GM04504 (cell line): ENCODE results near the gene SLC3A2.

Experiments used
- DNase-seq: peaks from one replicate; pipeline ENCODE4 v3.0.0-alpha.2; 2012; ENCODE audit warnings: low read depth

SLC3A2 gene

DNA sequence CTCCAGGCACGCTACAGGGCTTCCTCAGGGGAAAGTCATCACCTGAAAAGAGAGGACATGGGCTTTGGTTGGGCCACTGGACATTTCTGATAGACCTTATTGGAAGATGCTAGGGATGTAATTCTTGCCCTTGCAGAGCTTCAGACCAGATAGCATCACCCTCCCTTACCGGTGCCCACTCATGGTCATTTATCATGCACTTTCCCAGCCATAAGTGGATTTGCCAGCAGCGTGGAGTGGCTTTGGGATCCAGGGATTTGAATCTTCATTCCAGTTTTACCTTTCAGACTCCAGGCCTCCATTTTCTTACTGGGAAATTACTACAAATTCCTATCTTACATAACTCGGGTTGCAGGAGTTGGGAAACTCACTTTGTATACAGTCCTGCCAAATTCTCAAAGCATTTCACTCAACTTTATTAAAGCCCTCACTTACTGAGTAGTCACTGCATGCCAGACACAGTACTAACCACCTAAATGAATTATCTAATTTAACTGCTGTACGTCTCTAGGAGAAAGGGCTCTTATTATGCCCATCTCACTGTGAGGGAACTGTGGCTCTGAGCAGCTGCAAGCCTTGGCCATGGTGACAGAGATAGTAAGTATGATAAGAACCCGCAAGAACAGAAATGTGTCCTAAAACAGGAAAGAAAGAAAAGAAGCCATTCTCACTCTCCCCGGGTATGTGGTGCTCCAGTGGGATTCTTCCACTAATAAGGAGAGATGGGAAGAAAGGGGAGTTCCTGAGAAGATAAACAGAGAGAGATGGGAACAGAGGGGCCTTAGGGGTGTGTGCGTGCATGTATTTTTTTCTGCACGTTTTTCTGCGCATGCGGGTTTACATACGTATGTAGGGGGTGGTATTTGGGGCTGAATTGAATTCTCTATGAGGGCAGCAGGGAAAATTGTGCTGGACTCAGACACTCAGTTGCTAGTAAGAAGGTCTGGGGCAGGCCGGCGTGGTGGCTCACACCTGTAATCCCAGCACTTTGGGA is 30.7 kb downstream of the SLC3A2 start:
- no peak for DNase-seq

DNA sequence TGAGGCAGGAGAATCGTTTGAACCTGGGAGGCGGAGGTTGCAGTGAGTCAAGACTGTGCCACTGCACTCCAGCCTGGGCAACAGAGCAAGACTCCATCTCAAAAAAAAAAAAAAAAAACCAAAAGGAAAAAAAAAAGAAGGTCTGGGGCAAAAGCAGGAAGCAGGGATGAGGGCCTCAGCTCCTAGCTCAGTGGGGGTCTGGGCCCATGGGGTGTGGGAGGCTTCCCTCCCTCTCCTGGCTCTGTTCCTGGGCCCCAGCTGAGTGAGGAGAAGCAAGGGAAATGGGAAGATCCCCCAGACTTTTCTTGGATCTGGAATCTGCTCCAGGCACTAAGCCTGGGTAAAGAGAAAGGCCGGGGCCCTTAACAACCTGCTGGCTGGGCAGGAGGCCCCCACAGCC is 31.6 kb downstream of the SLC3A2 start:
- DNase-seq: no peak

DNA sequence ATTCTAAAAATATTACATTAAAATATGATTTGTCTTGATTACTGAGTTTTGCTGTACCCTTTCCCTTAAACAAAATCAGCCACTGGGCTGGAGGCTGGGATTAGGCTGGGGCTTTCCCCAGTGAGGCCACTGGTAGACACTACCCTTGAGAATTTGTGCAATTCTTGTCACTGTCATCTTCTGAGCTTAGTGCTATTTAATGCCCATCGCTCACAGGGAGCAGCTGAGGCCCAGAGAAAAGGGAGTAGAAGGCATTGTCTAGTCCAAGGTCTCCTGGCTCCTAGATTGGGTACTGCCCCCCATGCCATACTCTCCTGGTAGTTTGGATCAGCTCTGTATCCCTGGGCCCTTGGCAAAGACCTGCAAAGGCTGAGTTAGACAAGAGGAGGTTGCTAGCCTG is 33.7 kb downstream of the SLC3A2 start:
- DNase-seq: no peak

DNA sequence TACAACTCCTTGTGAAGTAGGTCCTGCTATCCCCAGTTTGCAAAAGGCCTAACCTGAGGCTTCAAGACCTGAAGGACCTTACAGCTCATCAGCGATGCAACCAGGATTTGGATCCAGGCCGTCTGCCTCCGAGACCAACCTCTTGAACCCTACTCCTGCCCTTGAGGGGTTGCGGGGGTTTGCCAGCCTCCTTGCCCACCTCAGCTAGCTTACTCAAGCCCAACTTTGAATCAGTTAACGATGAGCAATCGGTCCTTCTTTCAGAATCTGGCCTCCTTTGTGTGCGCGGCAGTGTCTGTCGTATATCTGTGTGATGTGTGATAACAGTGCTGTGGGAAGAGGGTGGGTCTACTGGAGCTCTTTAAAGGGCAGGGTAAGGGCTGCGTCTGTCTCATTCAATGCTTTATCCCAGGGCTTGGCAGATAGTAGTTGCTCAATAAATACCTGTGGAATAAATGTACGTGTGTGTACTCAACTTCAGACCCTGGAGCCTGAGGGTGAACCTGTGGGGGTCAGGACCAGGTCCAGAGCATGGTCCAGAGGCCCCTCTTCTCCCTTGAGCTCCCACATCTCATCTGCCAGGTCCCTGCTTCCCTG is 37.3 kb downstream of the SLC3A2 start:
- no peak for DNase-seq

DNA sequence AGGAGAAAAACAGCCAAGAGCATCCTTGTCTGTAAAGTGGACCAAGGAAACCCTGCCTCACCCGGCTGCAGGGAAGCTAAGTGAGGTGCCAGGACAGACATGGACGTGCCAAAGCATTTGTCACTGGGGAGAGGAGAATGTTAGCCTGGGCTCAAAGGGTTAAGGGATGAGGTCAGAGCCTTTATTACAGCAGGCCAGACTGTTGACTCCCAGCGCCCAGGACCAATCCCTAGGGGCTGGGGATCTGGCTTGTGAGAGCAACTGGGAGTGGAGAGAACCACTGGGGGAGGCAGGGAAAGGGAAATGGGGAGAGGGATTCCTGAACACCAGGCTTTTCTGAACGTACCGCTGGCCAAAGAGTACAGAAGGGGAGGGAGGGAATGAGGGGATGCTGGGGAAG is 37.8 kb downstream of the SLC3A2 start:
- no peak for DNase-seq

DNA sequence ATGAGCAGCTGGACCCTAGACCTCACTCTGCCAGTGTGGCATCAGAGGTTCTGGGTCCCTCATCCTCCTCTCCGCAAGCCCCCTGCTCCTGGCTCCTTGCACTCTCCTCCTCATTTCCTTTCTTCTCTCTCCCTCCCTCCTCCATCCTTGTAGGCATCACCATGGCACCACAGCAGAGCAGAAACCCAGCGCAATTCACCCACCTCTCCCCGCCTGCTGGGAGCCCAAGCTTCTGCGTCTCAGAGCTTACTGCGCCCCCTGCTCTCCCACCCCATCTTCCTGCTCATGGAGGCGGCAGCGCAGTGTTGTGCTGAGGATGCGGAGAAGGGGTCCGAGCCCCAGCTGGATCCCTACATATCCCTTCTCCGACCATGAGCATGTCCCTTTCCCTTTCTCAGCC is 38.8 kb downstream of the SLC3A2 start:
- DNase-seq: no peak

DNA sequence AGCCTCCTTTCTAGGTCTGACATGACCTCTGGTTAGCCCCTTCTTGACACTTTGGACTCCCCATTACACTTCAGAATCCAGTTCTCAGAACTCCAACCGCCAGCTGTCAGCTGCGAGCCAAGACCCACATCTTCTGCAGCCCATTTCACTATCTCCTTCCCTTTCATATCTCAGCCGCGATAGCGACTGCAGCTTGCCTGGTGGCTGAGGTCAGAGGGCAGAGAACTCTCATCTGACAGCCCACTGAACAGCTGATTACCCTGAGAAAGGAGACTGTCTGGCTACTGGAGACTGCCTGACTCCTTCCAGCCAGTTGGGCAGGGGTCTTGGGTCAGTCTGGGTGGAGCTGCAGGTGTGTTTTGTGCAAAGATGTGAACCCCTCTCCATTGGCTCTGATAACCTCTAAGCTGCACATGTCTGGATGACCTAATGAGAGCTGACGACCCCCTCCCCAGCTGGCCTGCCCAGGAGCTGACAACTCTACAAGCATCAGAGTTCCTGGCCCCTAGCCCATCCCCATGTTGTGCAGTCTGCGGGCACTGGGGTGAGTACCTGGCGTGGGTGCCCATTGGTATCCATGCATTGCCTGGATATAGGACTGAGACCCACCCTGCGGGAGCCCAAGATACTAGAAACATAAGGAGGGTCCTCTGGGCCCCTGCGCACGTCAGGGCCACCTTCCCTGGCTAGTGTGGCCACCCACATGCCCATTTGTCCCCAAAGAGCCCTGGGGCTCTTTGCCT is 39.4 kb downstream of the SLC3A2 start:
- no peak for DNase-seq

DNA sequence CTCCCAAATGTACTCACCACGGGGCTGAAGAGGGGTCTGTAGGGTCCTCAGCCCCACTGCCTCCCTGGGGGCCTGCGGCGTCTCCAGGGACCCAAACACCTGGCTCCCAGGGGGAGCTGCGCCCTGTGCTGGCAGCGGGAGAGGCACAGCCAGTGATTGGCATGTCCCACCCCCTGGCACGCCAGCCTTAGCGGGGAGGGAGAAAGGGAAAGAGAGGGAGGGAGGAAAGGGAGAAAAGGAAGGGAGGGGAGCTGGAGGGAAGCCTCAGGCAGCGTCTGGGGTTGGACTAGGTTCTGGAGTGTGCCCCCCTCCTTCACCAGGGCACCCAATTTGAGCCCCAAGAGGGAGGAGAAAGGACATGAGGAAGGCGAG is 40.5 kb downstream of the SLC3A2 start, which contains the start of gene CHRM1:
CHRM1 (minus strand) TSS at position 163 of the 372 bp plus-strand sequence. CDS start 10,263 bp downstream, outside the sequence.
- DNase-seq: no peak

DNA sequence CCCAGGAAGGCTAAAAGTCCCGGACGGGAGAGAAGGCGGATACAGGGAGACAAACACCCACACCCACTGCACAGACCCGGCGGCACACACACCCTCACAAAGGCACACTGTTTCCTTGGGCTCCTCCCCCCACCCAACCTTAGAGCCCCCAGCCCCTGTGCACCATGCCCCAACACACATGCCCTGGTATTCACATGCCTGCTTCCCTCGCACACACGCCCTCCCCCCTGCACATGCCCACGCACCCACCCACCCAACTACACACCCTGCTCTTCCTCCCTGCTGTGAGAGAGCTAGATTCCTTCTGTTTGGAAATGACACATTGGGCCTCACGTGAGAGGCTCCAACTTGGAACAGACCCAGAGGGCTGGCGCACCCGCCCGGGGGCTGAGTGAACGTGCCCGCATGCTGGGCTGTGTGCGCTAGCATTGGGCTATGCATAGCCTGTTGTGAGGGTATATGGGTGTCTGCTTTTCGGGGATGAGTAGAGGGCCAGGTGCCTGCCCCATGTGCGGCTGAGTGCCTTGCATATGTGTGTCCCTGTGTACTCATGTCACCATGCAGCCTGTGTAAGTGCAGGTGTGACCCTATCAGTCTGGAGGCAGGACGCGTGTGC is 41.0 kb downstream of the SLC3A2 start:
- no peak for DNase-seq

DNA sequence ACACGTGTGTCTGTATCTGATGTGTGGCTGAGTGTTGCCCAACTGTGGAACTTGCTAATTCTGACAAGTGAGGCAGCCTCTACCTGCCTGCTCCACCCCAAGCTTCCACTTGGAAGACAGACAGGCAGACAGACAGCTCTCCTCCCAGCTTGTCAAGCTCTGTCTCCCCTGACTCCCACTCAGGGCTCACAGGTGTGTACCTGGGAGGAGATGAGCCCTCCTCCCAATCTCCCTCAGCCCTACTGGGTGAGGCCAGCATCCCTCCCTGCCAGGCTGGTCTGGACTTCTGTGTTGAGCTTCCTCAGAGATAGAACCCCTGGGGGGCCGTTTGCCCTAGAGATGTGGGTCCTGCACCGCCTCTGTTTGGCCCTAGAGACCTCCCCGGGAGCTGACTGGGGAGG is 41.5 kb downstream of the SLC3A2 start:
- DNase-seq: no peak

DNA sequence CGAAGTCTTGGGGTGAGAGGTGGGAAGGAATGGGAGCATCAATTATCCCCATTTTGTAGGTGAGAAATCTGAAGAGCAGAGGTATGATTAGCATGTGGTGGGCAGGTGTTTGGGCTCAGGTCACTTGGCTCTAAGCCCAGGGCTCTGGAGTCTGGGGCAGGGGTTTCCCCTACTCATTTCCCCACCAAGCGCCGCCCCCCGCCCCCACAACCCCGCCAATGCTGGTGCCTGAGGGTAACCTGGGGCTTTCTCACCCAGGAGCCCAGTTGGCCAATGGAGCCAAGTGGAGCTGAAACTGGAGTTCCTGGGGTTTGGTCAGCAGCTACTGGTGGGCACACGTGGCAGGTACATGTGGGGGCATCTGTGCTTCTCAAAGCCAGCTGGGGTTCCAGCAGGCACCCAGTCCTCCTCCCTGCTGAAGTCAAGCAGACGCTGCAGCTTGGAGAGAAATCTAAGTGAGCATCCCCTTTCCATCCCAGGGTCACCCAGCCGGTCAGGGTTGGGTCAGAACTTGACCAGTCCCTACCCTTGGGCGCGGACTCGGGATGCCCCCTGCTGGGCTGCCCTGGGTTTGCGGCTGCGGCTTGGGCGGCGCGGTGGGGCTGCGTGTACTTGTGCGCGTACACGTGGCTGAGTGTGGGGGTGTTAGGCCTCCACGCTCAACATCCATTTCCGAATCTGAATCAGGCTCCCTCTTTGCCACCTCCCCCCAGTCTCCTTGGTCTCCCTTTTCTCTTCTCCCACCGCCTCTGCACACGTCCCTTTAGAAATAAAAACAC is 42.1 kb downstream of the SLC3A2 start:
- DNase-seq: no peak

DNA sequence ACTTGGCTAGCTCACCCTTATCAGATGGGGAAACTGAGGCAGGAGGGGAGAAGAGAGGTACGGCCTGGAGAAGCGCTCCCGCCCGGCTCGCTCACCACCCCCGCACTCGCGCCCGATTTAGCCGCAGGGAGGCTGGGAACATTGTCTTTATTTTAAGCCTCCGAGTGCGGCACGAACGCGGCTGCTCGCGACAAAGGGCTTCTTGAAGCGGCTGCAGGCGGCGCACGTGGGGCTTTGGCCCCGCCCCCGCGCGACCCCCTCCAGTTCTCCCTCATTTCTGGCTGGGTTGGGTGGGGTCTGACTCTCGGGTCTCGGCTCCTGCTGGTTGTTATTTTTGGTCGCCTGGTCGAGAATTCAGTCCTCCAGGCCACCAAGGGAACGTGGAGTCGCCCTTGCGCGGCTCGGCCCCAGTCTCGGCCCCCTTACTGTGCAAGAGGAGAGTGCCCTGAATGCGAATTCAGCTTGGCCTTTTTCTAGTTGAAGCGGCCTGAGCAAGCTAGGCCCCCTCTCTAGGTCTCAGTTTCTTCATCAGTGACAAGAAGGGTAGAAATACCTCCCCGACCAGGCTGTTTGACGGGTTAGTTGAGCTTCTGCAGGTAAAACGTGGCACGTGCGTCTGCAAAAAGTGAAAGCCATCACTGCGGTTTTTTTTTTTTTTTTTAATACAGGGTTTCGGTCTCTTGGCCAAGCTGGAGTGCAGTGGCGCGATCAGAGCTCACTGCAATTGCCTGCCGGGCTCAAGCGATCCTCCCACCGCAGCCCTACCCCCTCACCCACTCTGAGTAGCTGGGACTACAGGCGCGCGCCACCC is 43.1 kb downstream of the SLC3A2 start:
- no peak for DNase-seq

DNA sequence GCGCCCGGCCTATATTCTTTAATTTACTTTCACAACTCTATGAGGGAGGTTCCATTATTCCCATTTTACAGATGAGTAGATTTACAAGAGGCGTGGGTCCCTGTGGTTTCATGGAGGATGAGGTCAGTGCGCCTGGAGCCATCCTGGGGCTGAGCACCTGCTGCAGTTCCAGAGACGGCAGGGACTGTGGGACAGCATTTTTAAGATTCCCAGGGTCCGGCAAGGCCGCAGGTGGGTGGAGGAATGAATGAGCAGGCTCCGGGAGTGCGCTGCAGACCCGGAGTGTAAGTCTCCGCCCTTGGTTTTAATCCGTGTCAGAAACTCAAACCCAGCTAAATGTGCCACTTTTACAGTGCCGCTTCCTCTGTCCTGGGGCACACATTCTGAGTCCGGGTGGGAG is 44.6 kb downstream of the SLC3A2 start:
- DNase-seq: no peak

DNA sequence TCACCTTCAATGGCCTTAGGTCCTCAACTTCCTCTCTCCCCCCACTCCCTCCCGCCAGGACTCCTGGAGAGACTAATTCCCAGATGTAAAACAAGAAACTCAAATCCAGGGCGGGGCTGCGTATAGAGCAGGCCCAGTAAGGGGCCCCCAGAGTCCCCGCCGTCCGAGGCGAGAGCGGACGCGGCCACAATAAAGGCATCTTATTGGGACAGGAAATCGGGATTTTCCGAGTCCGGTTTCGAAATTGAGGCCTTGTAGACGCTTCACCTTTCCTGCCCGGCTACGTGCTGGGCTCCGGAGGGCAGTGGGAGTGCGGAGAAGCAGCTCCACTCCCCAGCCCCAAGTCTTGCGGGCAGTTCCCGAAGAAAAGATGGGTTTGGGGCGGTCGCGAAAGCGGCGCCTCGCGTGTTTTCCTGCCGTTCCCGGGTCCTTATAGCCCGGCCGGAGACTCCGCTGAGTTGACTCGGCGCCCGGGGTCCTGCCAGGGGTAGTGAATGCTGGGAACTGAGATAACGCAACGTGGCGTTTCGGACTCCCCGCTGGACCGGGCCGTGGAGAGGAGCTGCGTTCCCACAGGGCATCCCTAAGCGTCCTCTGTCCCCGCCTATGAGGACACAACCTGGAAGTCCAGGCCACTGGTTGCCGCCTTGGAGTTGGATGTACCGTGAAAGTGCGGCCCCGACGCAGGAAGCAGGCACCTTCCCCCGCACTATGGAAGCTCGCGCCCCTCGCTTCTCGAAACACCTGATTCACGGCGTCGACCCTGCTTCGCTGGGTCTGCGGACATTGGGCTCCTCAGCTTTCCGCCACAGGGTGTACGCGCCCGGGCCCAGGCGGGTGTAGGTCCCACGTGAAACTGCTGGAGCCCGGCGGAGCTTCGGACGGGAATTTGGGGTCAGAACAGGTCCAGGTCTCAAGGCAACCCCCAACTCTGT is 45.3 kb downstream of the SLC3A2 start:
- no peak for DNase-seq

DNA sequence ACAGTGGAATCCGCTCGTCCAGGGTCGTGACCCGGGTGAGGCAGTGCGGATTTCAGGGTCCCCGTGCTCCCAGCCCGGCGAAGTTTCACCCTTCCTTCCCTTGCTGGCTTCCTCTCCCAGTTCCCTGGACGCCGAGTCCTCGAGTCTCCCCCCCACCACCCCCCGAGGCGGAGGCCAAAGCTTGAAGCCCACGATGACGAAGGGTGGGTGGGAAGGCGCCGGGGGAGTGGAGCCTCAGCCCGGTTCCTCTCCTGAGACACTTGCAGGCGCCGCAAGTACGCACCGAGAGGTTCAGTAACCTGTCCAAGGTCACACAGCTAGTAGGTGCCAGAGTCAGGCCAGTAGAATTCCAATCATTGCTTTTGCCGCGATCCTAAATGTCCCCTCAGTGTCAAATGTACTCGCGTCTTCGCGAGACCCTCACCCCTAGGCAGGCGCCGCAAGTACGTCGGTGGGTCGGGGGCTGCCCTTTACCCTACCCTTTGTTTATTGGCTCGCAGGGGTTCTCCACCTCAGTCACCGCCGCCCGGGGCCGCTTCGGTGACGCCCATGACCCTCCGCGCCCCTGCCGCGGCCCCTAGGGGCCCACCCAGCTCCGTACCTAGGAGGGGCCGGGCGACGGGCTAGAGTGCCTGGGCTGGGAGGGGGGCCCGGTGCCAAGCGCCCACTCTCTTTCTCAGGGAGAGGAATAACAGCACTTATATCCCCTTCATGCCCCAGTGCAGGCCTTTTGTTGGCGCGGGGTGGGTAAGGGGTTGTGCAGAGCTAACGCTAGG is 46.2 kb downstream of the SLC3A2 start:
- DNase-seq: no peak

DNA sequence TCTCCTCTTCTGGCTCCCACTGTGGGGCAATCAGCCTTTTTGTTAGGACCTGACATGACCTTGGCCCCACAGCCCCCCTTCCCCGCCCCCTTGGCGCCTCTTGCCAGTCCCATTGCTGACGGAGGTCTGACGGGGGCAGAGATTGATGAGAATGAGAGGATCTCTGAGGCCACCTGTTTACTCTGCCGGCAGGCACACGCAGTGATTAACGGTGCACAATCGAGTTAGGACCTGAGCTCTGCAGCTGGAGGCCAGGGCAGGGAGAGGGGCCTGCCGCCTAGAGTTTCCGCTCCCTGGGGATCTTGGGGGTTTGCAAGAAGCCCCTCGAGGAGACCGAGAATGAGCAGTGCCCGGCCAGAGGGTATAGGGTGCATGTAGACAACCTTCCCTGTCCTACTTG is 47.3 kb downstream of the SLC3A2 start:
- DNase-seq: no peak

DNA sequence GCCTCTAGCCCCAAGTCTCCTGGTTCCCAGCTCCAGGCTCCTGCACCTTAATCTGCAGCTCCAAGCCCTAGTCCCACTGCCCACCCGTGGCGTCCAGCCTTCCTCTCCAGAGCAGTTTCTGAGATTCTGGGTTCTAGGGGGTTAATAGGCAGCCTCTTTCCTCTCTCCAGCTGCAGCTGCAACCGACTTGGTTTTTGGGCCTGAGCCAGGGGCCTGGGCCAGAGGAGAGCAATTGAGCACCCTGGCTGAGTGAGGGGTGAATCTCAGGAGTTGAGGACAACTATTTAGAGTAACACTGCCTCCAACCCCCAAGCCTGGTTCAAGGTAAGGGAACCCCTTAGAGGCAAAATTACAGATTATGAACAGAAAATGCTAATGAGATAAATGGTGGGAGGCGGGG is 49.5 kb downstream of the SLC3A2 start:
- no peak for DNase-seq

DNA sequence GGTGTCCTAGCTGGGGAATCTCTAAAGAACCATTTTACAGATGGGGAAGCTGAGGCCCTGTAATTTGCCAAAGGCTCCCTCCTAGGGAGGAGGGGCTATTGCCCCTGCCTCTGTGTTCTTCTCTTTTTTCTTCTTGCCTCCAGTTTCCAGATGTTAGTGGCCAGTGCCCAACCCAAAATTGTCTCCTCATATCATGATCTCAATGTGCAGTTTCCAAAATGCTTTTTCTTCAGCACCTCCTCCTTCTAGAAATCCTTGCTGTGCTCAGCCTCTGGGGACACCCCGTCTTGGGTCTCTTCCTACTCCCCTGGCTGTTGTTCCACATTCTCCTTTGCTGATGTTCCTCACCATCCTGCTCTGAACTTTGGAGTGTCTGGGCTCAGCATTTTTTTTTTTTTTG is 50.0 kb downstream of the SLC3A2 start:
- DNase-seq: no peak
